NOMO-1 treated with DMSO at 0.1 percent for 48 hours (cell line): ENCODE measurements around the gene SAC3D1.

Experiments
- DNase-seq: peaks from one replicate; lab custom pipeline; 2025; ENCODE audit not compliant: unreplicated experiment; lab: John Stamatoyannopoulos, UW

The SAC3D1 gene

DNA sequence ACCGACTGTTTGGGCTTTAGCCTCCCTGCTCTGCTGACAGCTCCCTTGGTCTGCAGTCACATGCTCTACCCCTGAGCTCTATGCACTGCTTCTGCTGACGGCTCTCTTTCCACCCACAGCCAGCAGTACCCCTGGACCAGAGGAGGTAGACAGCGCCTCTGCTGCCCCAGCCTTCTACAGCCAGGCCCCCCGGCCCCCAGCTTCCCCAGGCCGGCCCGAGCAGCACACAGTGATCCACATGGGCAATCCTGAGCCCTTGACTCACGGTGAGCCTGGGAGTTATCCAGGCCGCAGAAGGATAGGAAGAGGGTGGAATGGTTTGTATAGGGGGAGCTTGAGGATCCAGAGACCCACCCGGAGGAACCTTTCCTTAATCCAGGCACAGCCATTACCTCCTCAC lies 45.8 kb downstream of the SAC3D1 start:
- no peak for DNase-seq

DNA sequence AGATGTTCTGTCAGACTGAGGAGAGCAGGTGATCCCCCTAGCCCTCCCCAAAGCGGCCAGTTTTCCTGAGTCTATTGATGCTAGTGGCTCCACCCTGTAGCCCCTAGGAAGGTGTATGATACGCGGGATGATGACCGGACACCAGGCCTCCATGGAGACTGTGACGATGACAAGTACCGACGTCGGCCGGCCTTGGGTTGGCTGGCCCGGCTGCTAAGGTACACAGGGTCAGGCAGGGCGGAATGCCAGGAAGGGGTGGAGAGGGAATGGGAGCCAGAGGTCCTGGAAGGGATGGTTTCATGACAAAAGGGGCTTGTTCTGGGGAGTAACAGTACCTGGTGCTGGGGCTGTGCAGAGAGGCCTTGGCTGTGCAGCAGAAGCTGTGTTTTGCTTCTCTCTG lies 46.2 kb downstream of the SAC3D1 start:
- no peak for DNase-seq

DNA sequence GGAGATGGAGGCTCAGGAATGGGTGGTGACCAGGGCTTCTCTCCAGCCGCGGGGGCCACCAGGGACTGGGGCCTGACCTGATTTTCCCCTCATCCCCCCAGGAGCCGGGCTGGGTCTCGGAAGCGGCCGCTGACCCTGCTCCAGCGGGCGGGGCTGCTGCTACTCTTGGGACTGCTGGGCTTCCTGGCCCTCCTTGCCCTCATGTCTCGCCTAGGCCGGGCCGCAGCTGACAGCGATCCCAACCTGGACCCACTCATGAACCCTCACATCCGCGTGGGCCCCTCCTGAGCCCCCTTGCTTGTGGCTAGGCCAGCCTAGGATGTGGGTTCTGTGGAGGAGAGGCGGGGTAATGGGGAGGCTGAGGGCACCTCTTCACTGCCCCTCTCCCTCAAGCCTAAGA lies 46.8 kb downstream of the SAC3D1 start:
- DNase-seq: no peak

DNA sequence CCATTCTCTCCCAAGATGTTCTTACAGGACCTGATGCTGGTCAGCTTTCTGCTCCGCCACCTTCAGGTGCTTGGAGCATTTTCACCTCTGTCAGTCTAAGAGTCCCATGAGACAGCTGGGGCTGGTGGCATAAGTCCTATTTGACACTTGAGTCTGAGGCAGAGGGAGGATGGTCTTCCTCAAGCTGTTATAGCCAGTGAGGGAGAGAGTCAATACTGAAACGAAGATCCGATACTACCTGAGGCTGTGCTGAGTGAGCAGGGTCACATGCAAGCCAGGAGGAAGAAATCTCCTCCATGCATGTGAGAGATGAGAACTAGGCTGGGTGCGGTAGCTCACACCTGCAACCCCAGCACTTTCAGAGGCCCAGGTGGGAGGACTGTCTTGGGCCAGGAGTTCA lies 48.6 kb downstream of the SAC3D1 start:
- DNase-seq: no peak

- no peak for DNase-seq
These were observed 49.6 kb downstream of the SAC3D1 start for GRCh38 chr11:65090628-65091027.
